MM.1S (cell line): ENCODE data around the gene EIF1B.

ENCODE experiments used
- DNase-seq: peaks from one replicate; pipeline ENCODE4 v3.0.0-alpha.2; 2015
- H2AFZ ChIP-seq: fragments of 300-600 bp; sonication (generic); 2 replicates; pipeline ENCODE4 v1.6.0; 2016; ENCODE audit warnings: antibody characterized with exemption, low read length
- H3F3A ChIP-seq: fragments of 300-600 bp; sonication (generic); 2 replicates; pipeline ENCODE4 v1.6.1; 2016; ENCODE audit warnings: mild to moderate bottlenecking, antibody characterized with exemption, low read length, moderate library complexity, mixed read lengths; ENCODE audit not compliant: insufficient read depth
- H3K27ac ChIP-seq: fragments of 300-600 bp; sonication (generic); 2 replicates; pipeline ENCODE4 v1.5.1; 2016; ENCODE audit warnings: mild to moderate bottlenecking, low read length
- H3K27me3 ChIP-seq: fragments of 300-600 bp; sonication (generic); replicated peaks from 2 replicates; pipeline ENCODE4 v1.6.0; 2016; ENCODE audit warnings: low read length; ENCODE audit not compliant: insufficient read depth
- H3K36me3 ChIP-seq: fragments of 300-600 bp; sonication (generic); replicated peaks from 2 replicates; pipeline ENCODE4 v1.6.1; 2016; ENCODE audit warnings: mild to moderate bottlenecking, low read length, mixed read lengths; ENCODE audit not compliant: insufficient read depth
- H3K4me1 ChIP-seq: fragments of 300-600 bp; sonication (generic); 2 replicates; pipeline ENCODE4 v1.6.1; 2016; ENCODE audit warnings: low read length, mixed read lengths
- H3K4me2 ChIP-seq: fragments of 300-600 bp; sonication (generic); 2 replicates; pipeline ENCODE4 v1.6.0; 2016; ENCODE audit warnings: low read depth, low read length
- H3K4me3 ChIP-seq: fragments of 300-600 bp; sonication (generic); 2 replicates; pipeline ENCODE4 v1.5.1; 2016; ENCODE audit warnings: low read length, mixed read lengths
- H3K79me2 ChIP-seq: fragments of 300-600 bp; sonication (generic); 2 replicates; pipeline ENCODE4 v1.6.1; 2016; ENCODE audit warnings: mixed run types, low read length, mixed read lengths
- H3K9ac ChIP-seq: fragments of 300-600 bp; sonication (generic); 2 replicates; pipeline ENCODE4 v1.6.1; 2016; ENCODE audit warnings: low read length, mixed read lengths
- H3K9me2 ChIP-seq: fragments of 300-600 bp; sonication (generic); replicated peaks from 2 replicates; pipeline ENCODE4 v1.6.1; 2016; ENCODE audit warnings: mild to moderate bottlenecking, low read length, mixed read lengths; ENCODE audit not compliant: insufficient read depth
- H3K9me3 ChIP-seq: fragments of 300-600 bp; sonication (generic); replicated peaks from 2 replicates; pipeline ENCODE4 v1.6.1; 2016; ENCODE audit warnings: mild to moderate bottlenecking, low read length, mixed read lengths; ENCODE audit not compliant: insufficient read depth
- H4K20me1 ChIP-seq: fragments of 300-600 bp; sonication (generic); 2 replicates; pipeline ENCODE4 v1.6.1; 2016; ENCODE audit warnings: mild to moderate bottlenecking, low read length, moderate library complexity, mixed read lengths; ENCODE audit not compliant: insufficient read depth
- EZH2 ChIP-seq: fragments of 300-600 bp; sonication (generic); optimal IDR thresholded peaks from 2 replicates; pipeline ENCODE3; 2017; ENCODE audit warnings: low read depth, mild to moderate bottlenecking, antibody characterized with exemption, low read length, mixed read lengths
- EZH2phosphoT487 ChIP-seq: fragments of 300-600 bp; sonication (generic); IDR thresholded peaks from 2 replicates; pipeline ENCODE4 v1.6.1; 2018; ENCODE audit warnings: antibody characterized with exemption, low read length
- TF ChIP-seq, protein P1 (sequence below): fragments of 300-600 bp; sonication (generic); IDR thresholded peaks from 2 replicates; pipeline ENCODE4 v1.5.1; 2016; ENCODE audit warnings: antibody characterized with exemption, low read length, mixed read lengths

EIF1B gene

DNA sequence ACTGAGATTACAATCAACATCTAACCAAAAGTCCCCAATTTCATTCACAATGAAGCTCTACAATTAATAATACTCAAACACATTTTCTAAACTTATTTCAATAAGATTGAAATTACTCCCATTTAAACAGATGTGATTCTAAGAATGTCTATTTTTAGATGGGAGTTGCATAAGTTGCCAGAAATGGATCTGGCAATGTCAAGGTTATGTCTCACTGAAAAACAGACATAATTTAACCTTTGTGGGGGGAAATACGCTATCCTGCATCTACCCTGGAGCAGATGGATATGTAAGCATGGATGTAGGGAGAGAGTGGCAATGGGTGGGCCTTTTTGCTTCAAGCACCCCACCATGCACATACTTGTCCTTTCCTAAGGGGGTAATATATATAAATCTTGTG lies 6.7 kb upstream of the EIF1B start:
- no peak for DNase-seq
- Histone ChIP-seq H4K20me1 (no peaks in the 10 kb centered on the region), H3F3A (no peaks in the 10 kb centered on the region), H3K9ac (no peak overlapping the region), H2AFZ (no peak overlapping the region), H3K4me3 (no peak overlapping the region), H3K4me1 (no peaks in the 10 kb centered on the region), H3K9me3 (no peaks in the 10 kb centered on the region), H3K9me2 (no peaks in the 10 kb centered on the region), H3K4me2 (no peak overlapping the region), H3K36me3 (no peaks in the 10 kb centered on the region), H3K27me3 (no peaks in the 10 kb centered on the region), H3K79me2 (no peaks in the 10 kb centered on the region), H3K27ac (no peak overlapping the region)
- no peak for TF ChIP-seq EZH2

DNA sequence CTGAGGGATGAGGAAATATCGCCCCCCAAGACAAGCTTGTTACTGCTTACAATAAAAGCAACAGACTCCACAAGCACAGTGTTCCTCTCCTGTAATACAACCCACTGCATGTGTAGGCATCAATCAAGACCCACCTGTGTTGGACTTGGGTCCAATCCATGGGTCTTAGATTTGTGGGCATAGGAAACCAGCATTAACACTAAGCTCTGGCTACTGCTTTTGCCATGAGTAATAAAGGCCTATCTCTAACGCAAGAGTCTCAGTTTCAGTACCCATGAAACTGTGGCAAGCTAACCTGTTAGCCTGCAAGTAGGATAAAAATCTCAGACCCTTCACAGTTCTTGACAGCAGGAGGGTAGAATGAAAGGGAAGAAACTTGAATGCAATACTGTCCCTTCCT lies 5.2 kb upstream of the EIF1B start:
- Histone ChIP-seq H3K27ac (no peak overlapping the region), H3K9me3 (no peaks in the 10 kb centered on the region), H2AFZ (no peak overlapping the region), H3K4me3 (no peak overlapping the region), H4K20me1 (no peaks in the 10 kb centered on the region), H3K9ac (no peak overlapping the region), H3K4me1 (no peaks in the 10 kb centered on the region), H3K4me2 (no peak overlapping the region), H3K9me2 (no peaks in the 10 kb centered on the region), H3K27me3 (no peaks in the 10 kb centered on the region), H3K36me3 (no peaks in the 10 kb centered on the region), H3K79me2 (no peaks in the 10 kb centered on the region), H3F3A (no peaks in the 10 kb centered on the region)
- no peak for DNase-seq
- TF ChIP-seq, protein P1, sequence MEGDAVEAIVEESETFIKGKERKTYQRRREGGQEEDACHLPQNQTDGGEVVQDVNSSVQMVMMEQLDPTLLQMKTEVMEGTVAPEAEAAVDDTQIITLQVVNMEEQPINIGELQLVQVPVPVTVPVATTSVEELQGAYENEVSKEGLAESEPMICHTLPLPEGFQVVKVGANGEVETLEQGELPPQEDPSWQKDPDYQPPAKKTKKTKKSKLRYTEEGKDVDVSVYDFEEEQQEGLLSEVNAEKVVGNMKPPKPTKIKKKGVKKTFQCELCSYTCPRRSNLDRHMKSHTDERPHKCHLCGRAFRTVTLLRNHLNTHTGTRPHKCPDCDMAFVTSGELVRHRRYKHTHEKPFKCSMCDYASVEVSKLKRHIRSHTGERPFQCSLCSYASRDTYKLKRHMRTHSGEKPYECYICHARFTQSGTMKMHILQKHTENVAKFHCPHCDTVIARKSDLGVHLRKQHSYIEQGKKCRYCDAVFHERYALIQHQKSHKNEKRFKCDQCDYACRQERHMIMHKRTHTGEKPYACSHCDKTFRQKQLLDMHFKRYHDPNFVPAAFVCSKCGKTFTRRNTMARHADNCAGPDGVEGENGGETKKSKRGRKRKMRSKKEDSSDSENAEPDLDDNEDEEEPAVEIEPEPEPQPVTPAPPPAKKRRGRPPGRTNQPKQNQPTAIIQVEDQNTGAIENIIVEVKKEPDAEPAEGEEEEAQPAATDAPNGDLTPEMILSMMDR, result no peak
- TF ChIP-seq EZH2phosphoT487, result no peak
- TF ChIP-seq EZH2, result no peak

DNA sequence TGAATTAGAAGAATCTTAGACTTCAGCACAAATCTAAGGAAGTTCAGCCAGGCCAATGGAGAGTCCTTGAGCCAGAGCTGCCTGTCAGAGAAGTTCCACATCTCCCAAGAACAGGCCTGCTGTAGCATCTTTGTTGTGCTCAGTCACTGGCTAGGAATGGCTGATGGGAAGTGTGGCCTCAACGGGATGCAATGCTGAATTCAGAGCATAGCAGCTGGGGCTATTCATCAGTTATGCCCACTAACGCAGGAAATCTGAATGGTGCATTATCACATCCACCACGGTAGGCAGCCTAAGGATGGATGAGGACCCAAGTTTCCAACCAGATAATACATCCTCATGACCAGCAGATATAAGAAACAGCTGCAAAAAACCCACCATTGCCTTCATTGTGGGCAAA lies 3.2 kb upstream of the EIF1B start:
- Histone ChIP-seq H3K36me3 (no peaks in the 10 kb centered on the region), H2AFZ (no peak overlapping the region), H3K4me3 (no peak overlapping the region), H3K4me2 (no peak overlapping the region), H3F3A (no peaks in the 10 kb centered on the region), H3K4me1 (no peaks in the 10 kb centered on the region), H3K9ac (no peak overlapping the region), H3K9me3 (no peaks in the 10 kb centered on the region), H3K79me2 (peaks cover 11% of the 10 kb centered on the region), H4K20me1 (no peaks in the 10 kb centered on the region), H3K27ac (no peak overlapping the region), H3K27me3 (no peaks in the 10 kb centered on the region), H3K9me2 (no peaks in the 10 kb centered on the region)
- DNase-seq, result no peak
- no peak for TF ChIP-seq EZH2phosphoT487
- no peak for TF ChIP-seq EZH2
- TF ChIP-seq, protein P1, result no peak

DNA sequence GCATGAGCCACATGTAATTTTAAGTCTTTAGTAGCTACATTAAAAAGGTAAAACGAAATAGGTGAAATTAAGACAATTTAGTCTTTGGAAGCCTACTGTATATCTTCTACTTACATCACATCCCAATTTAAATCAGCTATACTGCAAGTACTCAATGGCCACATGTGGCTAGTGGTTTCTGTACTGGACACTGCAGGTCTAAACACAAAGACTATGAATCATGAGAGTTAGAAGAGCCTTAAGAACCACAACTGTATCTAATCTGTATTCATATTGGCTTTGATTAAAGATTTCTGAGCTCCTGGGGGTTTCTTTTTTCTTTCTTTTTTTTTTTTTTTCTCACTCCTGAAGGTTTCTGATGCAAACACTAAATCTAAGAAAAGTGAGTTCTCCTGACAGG lies 2.3 kb upstream of the EIF1B start:
- Histone ChIP-seq H3K79me2 (peaks cover 11% of the 10 kb centered on the region), H3K27me3 (no peaks in the 10 kb centered on the region), H3K27ac (no peak overlapping the region), H4K20me1 (no peaks in the 10 kb centered on the region), H3K4me3 (no peak overlapping the region), H3K4me2 (no peak overlapping the region), H3K9ac (no peak overlapping the region), H3F3A (no peaks in the 10 kb centered on the region), H3K9me3 (no peaks in the 10 kb centered on the region), H3K36me3 (no peaks in the 10 kb centered on the region), H2AFZ (no peak overlapping the region), H3K9me2 (no peaks in the 10 kb centered on the region), H3K4me1 (no peaks in the 10 kb centered on the region)
- TF ChIP-seq, protein P1, result no peak
- no peak for TF ChIP-seq EZH2
- no peak for TF ChIP-seq EZH2phosphoT487
- DNase-seq, result no peak
